Bronchial epithelial cell (primary cell): Measurements from ENCODE around the gene CDK6. TPM values are rescaled to one million over a fixed set of nuclear protein-coding genes. Genes with fewer than 3 reads are reported as not detected.

Experiments
- DNase-seq: peaks from one replicate; pipeline ENCODE4 v3.0.0-alpha.2; 2010; ENCODE audit warnings: low read depth
- FAIRE-seq: peaks from 2 replicates; lab custom pipeline; 2011; peaks lifted over from hg19 to GRCh38; lab: Jason Lieb, UNC
- H3K27me3 ChIP-seq: 2 replicates; pipeline ENCODE4 v1.5.1; 2011; ENCODE audit warnings: low read length; ENCODE audit not compliant: control insufficient read depth, insufficient read depth
- H3K36me3 ChIP-seq: 2 replicates; pipeline ENCODE4 v1.5.1; 2011; ENCODE audit warnings: low read length; ENCODE audit not compliant: control insufficient read depth, insufficient read depth
- H3K4me3 ChIP-seq: 2 replicates; pipeline ENCODE4 v1.5.1; 2011; ENCODE audit warnings: mild to moderate bottlenecking, low read depth, low read length, control low read depth
- CTCF ChIP-seq: IDR thresholded peaks from 2 replicates; pipeline ENCODE4 v1.5.1; 2011; ENCODE audit warnings: mild to moderate bottlenecking, moderate library complexity, low read length, control low read depth, inconsistent platforms; ENCODE audit not compliant: insufficient read depth, severe bottlenecking
- total RNA-seq: library from RNA; depleted of rRNA; stranded (reverse); fragments of >200 nt; gene quantifications from 2 replicates; pipeline ENCODE4 v1.2.1, GENCODE V29; 2014

CDK6 gene
- total RNA-seq, 1 donor from 2014 or later: 52.9 TPM

- Histone ChIP-seq H3K4me3 (no peak overlapping the region), H3K27me3 (no peaks in the 10 kb centered on the region), H3K36me3 (no peaks in the 10 kb centered on the region)
- DNase-seq: no peak
- FAIRE-seq: no peak
- no peak for TF ChIP-seq CTCF
Measured at GRCh38 chr7:92843781-92844180, 7.4 kb upstream of the CDK6 start.

- Histone ChIP-seq H3K27me3 (no peaks in the 10 kb centered on the region), H3K4me3 (no peak overlapping the region), H3K36me3 (no peaks in the 10 kb centered on the region)
- DNase-seq (no peak), FAIRE-seq (no peak)
- no peak for TF ChIP-seq CTCF
Measured at GRCh38 chr7:92843034-92843760, 6.8 kb upstream of the CDK6 start.

- FAIRE-seq: no peak
- no peak for TF ChIP-seq CTCF
- Histone ChIP-seq H3K4me3 (no peak overlapping the region), H3K27me3 (no peaks in the 10 kb centered on the region), H3K36me3 (no peaks in the 10 kb centered on the region)
- no peak for DNase-seq
Measured at GRCh38 chr7:92841192-92841591, 4.8 kb upstream of the CDK6 start.

GRCh38 chr7:92840316-92840715 lies 3.9 kb upstream of the CDK6 start:
- no peak for TF ChIP-seq CTCF
- Histone ChIP-seq H3K27me3 (no peaks in the 10 kb centered on the region), H3K36me3 (no peaks in the 10 kb centered on the region), H3K4me3 (no peak overlapping the region)
- no peak for DNase-seq
- FAIRE-seq: no peak

- FAIRE-seq (no peak), DNase-seq (peak; percentile 68)
- H3K27me3 ChIP-seq: no peaks in the 10 kb centered on the region
- TF ChIP-seq CTCF: no peak
- no peak overlapping the region for H3K4me3 ChIP-seq
- H3K36me3 ChIP-seq: no peaks in the 10 kb centered on the region
Measured at GRCh38 chr7:92839901-92840300, 3.5 kb upstream of the CDK6 start.

- no peak for DNase-seq
- H3K4me3 ChIP-seq: no peak overlapping the region
- TF ChIP-seq CTCF: no peak
- no peak for FAIRE-seq
- H3K27me3 ChIP-seq: no peaks in the 10 kb centered on the region
- no peaks in the 10 kb centered on the region for H3K36me3 ChIP-seq
Measured at GRCh38 chr7:92838934-92839333, 2.6 kb upstream of the CDK6 start.
